Vagina (tissue), 2 donors: Measurements from ENCODE around the gene TCERG1. TPM values are rescaled to one million over a fixed set of nuclear protein-coding genes. Genes with fewer than 3 reads are reported as not detected.

Experiments
- DNase-seq, 2 donors: peaks; one replicate each; pipeline ENCODE4 v3.0.0-alpha.2; 2017; ENCODE audit errors: extremely low spot score in 2 of 2
- H3K27ac ChIP-seq: fragments of 200-600 bp; sonication (generic); one replicate; pipeline ENCODE4 v1.5.1; 2019
- H3K27me3 ChIP-seq: fragments of 200-600 bp; sonication (generic); one replicate; pipeline ENCODE4 v1.5.1; 2019
- H3K36me3 ChIP-seq, 2 donors: fragments of 200-600 bp; sonication (generic); one replicate each; pipeline ENCODE4 v1.5.1; 2017 to 2019
- H3K4me1 ChIP-seq: fragments of 200-600 bp; sonication (generic); one replicate; pipeline ENCODE4 v1.5.1; 2019
- H3K4me3 ChIP-seq, 2 donors: fragments of 200-600 bp; sonication (generic); 1 replicate in 1 of 2; 2 replicates in 1 of 2; pipeline ENCODE4 v1.5.1; 2016 to 2019
- H3K9me3 ChIP-seq: fragments of 200-600 bp; sonication (generic); one replicate; pipeline ENCODE4 v1.5.1; 2019
- CTCF ChIP-seq, 3 experiments: fragments of 450-650 bp in 2 of 3; fragments of 200-600 bp in 1 of 3; sonication (generic) in 1 of 3; IDR thresholded peaks; one replicate each; pipeline ENCODE4 v1.5.1; 2017 to 2019; ENCODE audit warnings: antibody characterized with exemption in 3 of 3, mild to moderate bottlenecking in 2 of 3, moderate library complexity in 2 of 3
- POLR2A ChIP-seq, 2 donors: fragments of 450-650 bp; IDR thresholded peaks; one replicate each; pipeline ENCODE4 v1.6.1; 2017; ENCODE audit warnings: antibody characterized with exemption in 2 of 2, mild to moderate bottlenecking in 2 of 2, moderate library complexity in 2 of 2
- POLR2AphosphoS5 ChIP-seq, 2 donors: sonication (generic); formaldehyde crosslinking; IDR thresholded peaks; one replicate each; pipeline ENCODE4 v1.9.0; 2017; ENCODE audit warnings: antibody characterized with exemption in 2 of 2, mild to moderate bottlenecking in 2 of 2, low read depth in 1 of 2; ENCODE audit not compliant: insufficient read depth in 1 of 2
- intact Hi-C: fragments of 100-400 bp; cut with DNase I; formaldehyde crosslinking; loops from one replicate; pipeline ENCODE4 v1.15.1; 2023
- total RNA-seq: library from RNA; depleted of rRNA; stranded (reverse); fragments of >200 nt; gene quantifications from one replicate; pipeline ENCODE4 v1.2.3, GENCODE V29; 2016

The TCERG1 gene
- total RNA-seq, 1 donor from 2014 or later = 75.4 TPM

GRCh38 chr5:146484714-146485391 lies 37.7 kb downstream of the TCERG1 start:
- intact Hi-C loops = no loop called here
- TF ChIP-seq POLR2AphosphoS5 (IDR thresholded peaks at IDR 0.05; ENCODE audit: insufficient read depth in 1 of 2, low read depth in 1 of 2) (no peak), POLR2A (IDR thresholded peaks at IDR 0.05) (no peak), CTCF (IDR thresholded peaks at IDR 0.05) (no peak)
- Histone ChIP-seq H3K9me3 (no peaks in the 10 kb centered on the region), H3K27me3 (no peaks in the 10 kb centered on the region), H3K27ac (no peak overlapping the region), H3K4me3 (no peak overlapping the region), H3K4me1 (no peaks in the 10 kb centered on the region), H3K36me3 (peaks cover 0 to 34% of the 10 kb centered on the region in 2 donors)
- no peak for DNase-seq

DNA sequence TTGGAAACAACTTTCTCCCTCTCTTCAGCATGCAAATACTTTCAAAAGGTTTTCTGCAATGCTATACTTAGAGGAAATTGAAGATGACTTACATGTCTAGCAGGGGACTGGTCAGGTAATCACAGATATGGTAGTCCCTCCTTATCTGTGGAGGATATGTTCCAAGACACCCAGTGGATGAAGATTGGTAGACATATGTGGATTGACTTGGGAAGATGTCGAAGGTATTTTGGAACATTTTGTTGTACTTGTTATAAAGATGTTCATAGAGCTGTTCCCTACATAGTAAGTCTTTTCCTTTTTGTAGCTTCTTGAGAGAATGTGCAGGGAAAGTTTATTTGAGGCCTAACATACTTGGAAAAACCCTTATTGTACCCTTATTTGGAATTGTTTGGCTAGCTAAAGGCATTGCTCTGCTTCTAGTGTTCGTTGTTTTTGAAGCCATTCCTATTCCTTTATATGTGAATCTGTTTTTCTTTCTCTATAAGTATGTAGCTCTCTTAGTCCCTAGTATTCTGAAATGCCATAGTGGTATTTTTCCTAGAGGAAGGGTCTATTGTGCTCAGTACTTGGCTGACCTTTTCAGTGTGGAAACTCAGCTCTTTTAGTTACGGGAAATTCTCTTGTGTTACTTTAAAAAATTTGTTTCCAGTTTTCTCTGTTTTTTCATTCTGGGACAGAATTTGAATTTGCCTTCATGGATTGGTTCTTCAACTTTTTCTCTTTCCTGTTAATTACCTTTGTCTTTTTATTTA lies 43.1 kb downstream of the TCERG1 start:
- H3K36me3 ChIP-seq = peaks cover 0 to under 1% of the 10 kb centered on the region in 2 donors
- H3K9me3 ChIP-seq = no peaks in the 10 kb centered on the region
- H3K4me1 ChIP-seq = no peaks in the 10 kb centered on the region
- DNase-seq = no peak
- H3K4me3 ChIP-seq = no peak overlapping the region
- no peak for TF ChIP-seq POLR2AphosphoS5 (IDR thresholded peaks at IDR 0.05; ENCODE audit: insufficient read depth in 1 of 2, low read depth in 1 of 2)
- no peak for TF ChIP-seq POLR2A (IDR thresholded peaks at IDR 0.05)
- TF ChIP-seq CTCF (IDR thresholded peaks at IDR 0.05) = no peak
- no peak overlapping the region for H3K27ac ChIP-seq
- no peaks in the 10 kb centered on the region for H3K27me3 ChIP-seq
- intact Hi-C loops = no loop called here

DNA sequence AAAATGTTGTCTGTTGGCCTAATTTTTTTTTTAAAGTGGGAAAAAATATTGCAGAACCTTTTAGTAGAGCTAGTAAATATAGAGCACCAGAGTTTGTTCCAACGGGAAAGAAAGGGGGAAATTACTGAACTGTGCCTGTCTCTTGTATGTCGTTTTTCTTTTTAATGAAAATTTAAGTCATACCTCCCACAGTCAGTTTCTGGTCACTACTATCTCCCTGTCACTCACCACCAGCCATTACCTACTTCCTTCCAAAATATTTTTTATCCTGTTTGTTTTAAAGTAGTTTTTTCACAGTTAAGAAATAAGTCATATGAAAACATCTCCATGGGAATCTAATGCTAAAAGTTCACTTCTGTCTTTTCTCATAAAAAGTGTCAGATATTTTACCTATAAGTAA lies 47.5 kb downstream of the TCERG1 start:
- TF ChIP-seq POLR2A (IDR thresholded peaks at IDR 0.05) (no peak), POLR2AphosphoS5 (IDR thresholded peaks at IDR 0.05; ENCODE audit: insufficient read depth in 1 of 2, low read depth in 1 of 2) (no peak), CTCF (IDR thresholded peaks at IDR 0.05) (no peak)
- no peaks in the 10 kb centered on the region for H3K36me3 ChIP-seq
- H3K9me3 ChIP-seq = no peaks in the 10 kb centered on the region
- H3K27me3 ChIP-seq = no peaks in the 10 kb centered on the region
- no peak for DNase-seq
- no peaks in the 10 kb centered on the region for H3K4me1 ChIP-seq
- intact Hi-C loops = no loop called here
- no peak overlapping the region for H3K4me3 ChIP-seq
- no peak overlapping the region for H3K27ac ChIP-seq

- no peaks in the 10 kb centered on the region for H3K9me3 ChIP-seq
- TF ChIP-seq POLR2A (IDR thresholded peaks at IDR 0.05) (no peak), POLR2AphosphoS5 (IDR thresholded peaks at IDR 0.05; ENCODE audit: insufficient read depth in 1 of 2, low read depth in 1 of 2) (no peak), CTCF (IDR thresholded peaks at IDR 0.05) (no peak)
- H3K27me3 ChIP-seq = no peaks in the 10 kb centered on the region
- no peak for DNase-seq
- no peak overlapping the region for H3K4me3 ChIP-seq
- intact Hi-C loops = no loop called here
- H3K36me3 ChIP-seq = peaks cover 0 to 16% of the 10 kb centered on the region in 2 donors
- H3K27ac ChIP-seq = no peak overlapping the region
- H3K4me1 ChIP-seq = no peaks in the 10 kb centered on the region
Measured at GRCh38 chr5:146499680-146500079, 52.5 kb downstream of the TCERG1 start.

- TF ChIP-seq POLR2AphosphoS5 (IDR thresholded peaks at IDR 0.05; ENCODE audit: insufficient read depth in 1 of 2, low read depth in 1 of 2) = no peak
- TF ChIP-seq POLR2A (IDR thresholded peaks at IDR 0.05) = no peak
- no peak for TF ChIP-seq CTCF (IDR thresholded peaks at IDR 0.05)
- no peak for DNase-seq
- intact Hi-C loops = no loop called here
- H3K27ac ChIP-seq = no peak overlapping the region
- H3K4me1 ChIP-seq = no peaks in the 10 kb centered on the region
- peaks cover 0 to 71% of the 10 kb centered on the region in 2 donors for H3K36me3 ChIP-seq
- H3K27me3 ChIP-seq = no peaks in the 10 kb centered on the region
- no peak overlapping the region for H3K4me3 ChIP-seq
- no peaks in the 10 kb centered on the region for H3K9me3 ChIP-seq
Measured at GRCh38 chr5:146507428-146507827, 60.3 kb downstream of the TCERG1 start.
